HG02938 (cell line): ENCODE results near the gene ABCF3.

Source experiments
- ATAC-seq: cut with Tn5 transposase; IDR thresholded peaks from one replicate; pipeline ENCODE4 v1.9.1; 2021; ENCODE audit warnings: mild to moderate bottlenecking, moderate library complexity; ENCODE audit not compliant: unreplicated experiment

The ABCF3 gene

GRCh38 chr3:184167786-184168185 lies 18.2 kb upstream of the ABCF3 start:
- no peak for ATAC-seq

- ATAC-seq = no peak
Observed at GRCh38 chr3:184168363-184169120, 17.5 kb upstream of the ABCF3 start.

- ATAC-seq = no peak
Observed at GRCh38 chr3:184169896-184170875, 15.8 kb upstream of the ABCF3 start.

GRCh38 chr3:184171562-184171961 lies 14.4 kb upstream of the ABCF3 start:
- no peak for ATAC-seq

- ATAC-seq = no peak
Observed at GRCh38 chr3:184172681-184173373, 13.2 kb upstream of the ABCF3 start.

- no peak for ATAC-seq
Observed at GRCh38 chr3:184173374-184173722, 12.7 kb upstream of the ABCF3 start.

GRCh38 chr3:184174284-184174645 lies 11.7 kb upstream of the ABCF3 start:
- ATAC-seq = peak; percentile 4

- peak; percentile 98 for ATAC-seq
Observed at GRCh38 chr3:184174646-184175492, 11.1 kb upstream of the ABCF3 start, which contains the start of gene AP2M1. AP2M1 (plus strand) TSS chr3:184174855; CDS start chr3:184176994, 2,139 bp downstream.

- ATAC-seq = no peak
Observed at GRCh38 chr3:184175506-184175905, 10.5 kb upstream of the ABCF3 start.

- ATAC-seq = no peak
Observed at GRCh38 chr3:184175981-184176376, 10.0 kb upstream of the ABCF3 start.

- no peak for ATAC-seq
Observed at GRCh38 chr3:184176377-184177330, 9.3 kb upstream of the ABCF3 start.

GRCh38 chr3:184177331-184177731 lies 8.7 kb upstream of the ABCF3 start:
- ATAC-seq = no peak

GRCh38 chr3:184177767-184178306 lies 8.2 kb upstream of the ABCF3 start:
- no peak for ATAC-seq

GRCh38 chr3:184178521-184179138 lies 7.4 kb upstream of the ABCF3 start:
- no peak for ATAC-seq

- no peak for ATAC-seq
Observed at GRCh38 chr3:184180165-184180564, 5.8 kb upstream of the ABCF3 start.

GRCh38 chr3:184181596-184181995 lies 4.4 kb upstream of the ABCF3 start:
- no peak for ATAC-seq

- no peak for ATAC-seq
Observed at GRCh38 chr3:184183679-184184078, 2.3 kb upstream of the ABCF3 start.

- no peak for ATAC-seq
Observed at GRCh38 chr3:184184546-184185230, 1.3 kb upstream of the ABCF3 start.
